Activated CD4-positive, CD25-positive, alpha-beta regulatory T cell treated with anti-CD3 and anti-CD28 coated beads, Interleukin-2, amount 50 U/mL, for 24 hours (primary cell): ENCODE data around the gene PGAP6.
"Not testable (repeated sequence)": the region's sequence is repeated elsewhere in the genome, so short reads cannot be mapped to it uniquely, and the experiment has no call there.

ENCODE experiments used
- ATAC-seq, 2 donors: fragments of 150-1000 bp; cut with Tn5 transposase; one replicate each; pipeline ENCODE4 v1.10.0; 2021; ENCODE audit warnings: mild to moderate bottlenecking in 1 of 2, moderate library complexity in 1 of 2

PGAP6 gene

GRCh38 chr16:366476-366875 is 15.3 kb downstream of the PGAP6 start:
- ATAC-seq, result no peak

- no peak for ATAC-seq
Measured at GRCh38 chr16:364595-365491, 16.9 kb downstream of the PGAP6 start.

- ATAC-seq, result no peak
Measured at GRCh38 chr16:363766-364490, 17.9 kb downstream of the PGAP6 start.

GRCh38 chr16:363110-363765 is 18.5 kb downstream of the PGAP6 start:
- ATAC-seq, result no peak

DNA sequence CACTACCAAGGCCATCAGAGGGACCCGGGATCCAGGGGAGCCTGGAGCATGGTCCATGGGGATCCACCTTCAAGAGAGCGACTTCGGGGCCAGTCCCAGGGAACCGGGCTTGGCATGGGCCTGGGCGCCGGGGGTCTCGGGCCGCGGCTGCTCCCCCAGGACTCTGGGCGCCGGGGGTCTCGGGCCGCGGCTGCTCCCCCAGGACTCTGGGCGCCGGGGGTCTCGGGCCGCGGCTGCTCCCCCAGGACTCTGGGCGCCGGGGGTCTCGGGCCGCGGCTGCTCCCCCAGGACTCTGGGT is 19.1 kb downstream of the PGAP6 start:
- not testable (repeated sequence) for ATAC-seq

- peak; percentile 90 to 91 for ATAC-seq
Measured at GRCh38 chr16:361872-362701, 19.7 kb downstream of the PGAP6 start.

DNA sequence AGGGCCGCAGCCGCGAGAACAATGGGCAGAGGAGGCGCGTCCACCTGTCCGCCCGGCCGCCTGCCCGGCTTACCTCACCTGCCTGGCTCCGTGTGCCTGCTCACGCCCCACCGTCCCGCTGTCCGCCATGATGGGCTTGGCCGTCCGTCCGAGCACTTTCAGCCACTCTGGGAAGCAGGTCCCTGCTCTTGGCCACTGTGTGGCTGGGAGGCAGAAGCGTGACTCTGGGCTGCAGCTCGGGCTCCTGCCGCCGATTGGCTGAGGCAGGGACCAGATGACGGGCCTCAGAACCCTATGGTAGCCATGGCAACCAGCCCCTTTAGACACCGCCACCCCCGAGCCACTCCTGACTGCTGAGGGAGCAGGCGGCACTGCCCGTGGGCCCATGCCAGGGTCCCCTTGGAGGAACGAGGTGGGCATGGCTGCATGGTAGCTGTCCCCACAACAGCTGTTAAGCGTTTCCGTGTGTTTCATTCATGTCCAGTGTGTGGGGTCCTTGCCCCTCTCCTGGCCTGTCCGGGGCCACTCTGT is 20.4 kb downstream of the PGAP6 start:
- no peak for ATAC-seq

DNA sequence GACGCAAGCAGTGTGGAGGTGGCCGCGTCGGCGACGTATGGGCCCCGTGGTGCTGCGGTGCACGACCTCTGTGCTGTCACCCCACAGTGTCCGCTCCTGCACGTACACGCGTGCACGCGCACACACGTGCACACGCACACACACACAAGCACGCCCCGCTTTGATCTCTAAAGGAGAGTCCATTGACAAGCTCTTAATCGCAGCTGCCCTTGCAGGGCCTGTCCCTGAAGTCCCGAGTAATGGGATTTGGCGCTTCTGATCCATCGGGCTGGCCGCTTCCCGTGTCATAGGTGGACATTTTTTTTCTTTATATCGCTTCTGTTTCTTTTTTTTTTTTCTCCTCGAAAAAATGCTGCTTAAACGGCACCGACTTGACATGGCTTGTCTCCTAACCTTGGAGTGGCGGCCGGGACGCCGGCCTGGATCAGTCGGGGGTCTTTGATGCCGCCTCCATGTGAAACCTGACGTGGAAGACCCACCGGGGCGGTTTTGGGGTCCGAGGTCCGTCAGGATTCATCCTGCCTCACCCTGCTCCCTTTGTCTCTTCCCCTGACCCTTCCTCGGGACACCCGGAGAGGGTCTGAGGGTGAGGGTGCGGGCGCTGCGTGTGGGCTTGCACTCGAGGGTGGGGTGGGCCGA is 21.0 kb downstream of the PGAP6 start:
- ATAC-seq, result no peak

DNA sequence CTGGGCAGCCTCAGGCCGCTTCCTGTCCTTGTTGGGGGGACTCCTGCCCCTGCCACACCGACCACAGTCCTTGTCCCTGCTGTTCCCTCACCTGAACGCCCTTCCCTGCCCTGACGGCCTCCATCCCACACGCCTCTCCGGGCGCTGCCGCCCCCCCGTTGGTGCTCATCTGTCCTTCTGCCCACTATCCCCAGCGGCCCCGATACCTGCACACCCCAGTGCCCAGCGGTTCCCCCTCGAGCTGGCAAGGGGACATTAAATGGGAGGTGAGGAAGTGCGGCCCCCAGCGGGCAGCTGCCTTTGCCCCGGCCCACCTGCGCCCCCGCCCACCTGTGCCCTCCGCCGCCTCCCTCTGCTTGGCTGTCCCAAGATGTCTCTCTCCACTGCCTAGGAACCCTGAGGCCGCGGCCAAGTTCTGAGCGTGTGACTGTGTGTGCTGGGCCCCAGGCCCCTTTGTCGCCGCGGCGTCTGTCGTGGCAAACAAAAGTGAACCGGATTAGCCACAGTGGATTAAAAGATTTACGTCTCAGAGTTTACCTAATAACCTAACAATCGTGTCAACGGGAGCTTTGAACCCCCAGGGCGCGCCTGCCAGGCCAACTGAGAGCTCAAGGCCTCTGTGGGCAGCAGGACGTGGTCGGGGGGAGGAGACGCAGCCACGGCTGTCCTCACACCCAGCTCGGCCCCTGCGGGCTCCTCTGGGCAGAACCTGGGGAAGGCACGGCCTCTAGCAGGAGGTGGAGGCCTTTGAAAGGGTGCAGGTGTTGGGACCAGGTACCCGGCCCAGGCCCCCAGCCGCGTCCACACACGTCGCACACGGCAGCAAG is 21.7 kb downstream of the PGAP6 start:
- ATAC-seq, result no peak

GRCh38 chr16:359067-359763 is 22.6 kb downstream of the PGAP6 start:
- no peak for ATAC-seq

GRCh38 chr16:356741-357140 is 25.0 kb downstream of the PGAP6 start:
- ATAC-seq, result no peak

GRCh38 chr16:354971-355461 is 26.8 kb downstream of the PGAP6 start:
- no peak for ATAC-seq

GRCh38 chr16:354291-354881 is 27.4 kb downstream of the PGAP6 start:
- no peak for ATAC-seq

- no peak for ATAC-seq
Measured at GRCh38 chr16:353404-354290, 28.1 kb downstream of the PGAP6 start.

- peak; percentile 73 to 80 for ATAC-seq
Measured at GRCh38 chr16:352547-353403, 29.0 kb downstream of the PGAP6 start, which contains the start of gene AXIN1. Gene AXIN1 (minus strand): TSS chr16:352723. CDS start chr16:347025, 5,698 bp downstream.

GRCh38 chr16:351804-352520 is 29.8 kb downstream of the PGAP6 start:
- peak; percentile 33 to 45 for ATAC-seq

DNA sequence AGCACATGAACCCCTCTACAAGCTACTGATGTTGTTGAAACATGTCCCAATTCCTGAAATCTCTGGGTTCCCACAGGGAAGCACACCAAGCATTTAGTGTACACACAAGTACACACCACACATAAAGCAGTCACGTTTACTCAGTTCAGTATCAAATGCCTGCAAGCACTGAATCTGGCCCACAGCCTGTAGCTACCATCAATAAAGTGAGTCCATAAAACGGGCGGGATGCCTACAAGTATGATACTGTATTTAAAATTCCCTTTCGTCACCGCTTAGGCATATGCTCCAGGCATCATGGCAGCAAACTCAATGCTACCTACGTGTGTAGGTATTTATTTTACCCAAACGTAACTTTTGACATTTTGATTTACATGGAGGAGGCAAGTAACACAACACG is 31.6 kb downstream of the PGAP6 start:
- no peak for ATAC-seq
